ENCODE measurements around the gene SHISA2.

SHISA2 gene

GRCh38 chr13:26017932-26018665 is 33.7 kb downstream of the SHISA2 start:
- ATAC-seq (peak; percentile 40), DNase-seq (no peak)
- Mint-ChIP-seq H3K4me1 (peaks cover 15% of the 10 kb centered on the region), H3K36me3 (ENCODE audit: low read depth) (peaks cover 13% of the 10 kb centered on the region), H3K9me3 (no peaks in the 10 kb centered on the region), H3K27me3 (no peaks in the 10 kb centered on the region), H3K4me3 (no peak overlapping the region), H3K27ac (peak overlapping the region; percentile 10)

- Mint-ChIP-seq H3K4me3 (no peak overlapping the region), H3K27me3 (no peaks in the 10 kb centered on the region), H3K27ac (peak overlapping the region; percentile 10), H3K4me1 (peaks cover 15% of the 10 kb centered on the region), H3K9me3 (no peaks in the 10 kb centered on the region), H3K36me3 (ENCODE audit: low read depth) (peaks cover 13% of the 10 kb centered on the region)
- DNase-seq (no peak), ATAC-seq (peak; percentile 24)
Observed at GRCh38 chr13:26017196-26017921, 34.5 kb downstream of the SHISA2 start.

GRCh38 chr13:26016189-26016588 is 35.6 kb downstream of the SHISA2 start:
- Mint-ChIP-seq H3K36me3 (ENCODE audit: low read depth) (peaks cover 12% of the 10 kb centered on the region), H3K27ac (no peak overlapping the region), H3K27me3 (no peaks in the 10 kb centered on the region), H3K4me1 (peaks cover 18% of the 10 kb centered on the region), H3K4me3 (no peak overlapping the region), H3K9me3 (no peaks in the 10 kb centered on the region)
- DNase-seq, result no peak
- no peak for ATAC-seq

- H3K9me3 Mint-ChIP-seq, result no peaks in the 10 kb centered on the region
- peaks cover 18% of the 10 kb centered on the region for H3K4me1 Mint-ChIP-seq
- H3K4me3 Mint-ChIP-seq, result no peak overlapping the region
- H3K27ac Mint-ChIP-seq, result no peak overlapping the region
- H3K36me3 Mint-ChIP-seq (ENCODE audit: low read depth), result peaks cover 7% of the 10 kb centered on the region
- ATAC-seq, result no peak
- H3K27me3 Mint-ChIP-seq, result no peaks in the 10 kb centered on the region
- no peak for DNase-seq
Observed at GRCh38 chr13:26015271-26016125, 36.3 kb downstream of the SHISA2 start.

GRCh38 chr13:26012995-26013394 is 38.8 kb downstream of the SHISA2 start:
- peak overlapping the region; percentile 72 for H3K27ac Mint-ChIP-seq
- no peaks in the 10 kb centered on the region for H3K36me3 Mint-ChIP-seq (ENCODE audit: low read depth)
- H3K9me3 Mint-ChIP-seq, result no peaks in the 10 kb centered on the region
- ATAC-seq, result no peak
- no peaks in the 10 kb centered on the region for H3K27me3 Mint-ChIP-seq
- H3K4me1 Mint-ChIP-seq, result peaks cover 16% of the 10 kb centered on the region
- no peak for DNase-seq
- H3K4me3 Mint-ChIP-seq, result peak overlapping the region; percentile 73

GRCh38 chr13:26011996-26012821 is 39.6 kb downstream of the SHISA2 start:
- Mint-ChIP-seq H3K36me3 (ENCODE audit: low read depth) (no peaks in the 10 kb centered on the region), H3K27me3 (no peaks in the 10 kb centered on the region), H3K27ac (peak overlapping the region; percentile 72), H3K4me3 (peak overlapping the region; percentile 73), H3K4me1 (peaks cover 17% of the 10 kb centered on the region), H3K9me3 (no peaks in the 10 kb centered on the region)
- ATAC-seq, result peak; percentile 82
- DNase-seq, result peak; percentile 50

- Mint-ChIP-seq H3K4me1 (peaks cover 15% of the 10 kb centered on the region), H3K27me3 (no peaks in the 10 kb centered on the region), H3K36me3 (ENCODE audit: low read depth) (no peaks in the 10 kb centered on the region), H3K27ac (peak overlapping the region; percentile 18), H3K9me3 (peaks cover 3% of the 10 kb centered on the region), H3K4me3 (peak overlapping the region; percentile 73)
- DNase-seq (no peak), ATAC-seq (no peak)
Observed at GRCh38 chr13:26011208-26011573, 40.6 kb downstream of the SHISA2 start.

- Mint-ChIP-seq H3K4me1 (peaks cover 15% of the 10 kb centered on the region), H3K27ac (no peak overlapping the region), H3K9me3 (peaks cover 3% of the 10 kb centered on the region), H3K4me3 (no peak overlapping the region), H3K27me3 (no peaks in the 10 kb centered on the region), H3K36me3 (ENCODE audit: low read depth) (no peaks in the 10 kb centered on the region)
- ATAC-seq (no peak), DNase-seq (no peak)
Observed at GRCh38 chr13:26010487-26011207, 41.2 kb downstream of the SHISA2 start.

GRCh38 chr13:26007261-26008125 is 44.3 kb downstream of the SHISA2 start:
- H3K27ac Mint-ChIP-seq, result no peak overlapping the region

More at GRCh38 chr13:26007261-26008125, 44.3 kb downstream of the SHISA2 start:
- Mint-ChIP-seq H3K9me3 (peaks cover 12% of the 10 kb centered on the region), H3K4me1 (peaks cover 12% of the 10 kb centered on the region), H3K4me3 (no peak overlapping the region), H3K36me3 (ENCODE audit: low read depth) (no peaks in the 10 kb centered on the region), H3K27me3 (no peaks in the 10 kb centered on the region)
- DNase-seq, result no peak
- peak; percentile 26 for ATAC-seq

All from activated naive CD8-positive, alpha-beta T cell treated with anti-CD3 and anti-CD28 coated beads, Interleukin-2, amount 50 U/mL, for 24 hours (primary cell).